Liver (tissue), 3 donors: ENCODE data around the gene NAT8L.

Source experiments
- CTCF ChIP-seq: fragments of 150-350 bp; IDR thresholded peaks from 2 replicates; pipeline ENCODE4 v1.5.1; 2017; ENCODE audit warnings: improper control_type of control experiment, low read depth, low read length; ENCODE audit not compliant: missing input control
- EGR1 ChIP-seq, 2 donors: IDR thresholded peaks; 2 replicates each; pipeline ENCODE4 v1.6.1; 2016 to 2018; ENCODE audit warnings: antibody characterized with exemption in 2 of 2, low read depth in 2 of 2
- FOXA1 ChIP-seq: IDR thresholded peaks from 2 replicates; pipeline ENCODE4 v1.6.1; 2016; ENCODE audit warnings: antibody characterized with exemption
- GABPA ChIP-seq, 2 donors: IDR thresholded peaks in 1 of 2; conservative IDR thresholded peaks in 1 of 2; 2 replicates each; pipeline ENCODE4 v1.6.1; 2016; ENCODE audit warnings: antibody characterized with exemption in 2 of 2, mild to moderate bottlenecking in 1 of 2, moderate library complexity in 1 of 2
- HNF4G ChIP-seq: IDR thresholded peaks from 2 replicates; pipeline ENCODE4 v1.6.1; 2016; ENCODE audit warnings: antibody characterized with exemption
- JUND ChIP-seq, 2 donors: IDR thresholded peaks; 2 replicates each; pipeline ENCODE4 v1.6.1; 2016; ENCODE audit warnings: antibody characterized with exemption in 2 of 2
- MAX ChIP-seq: IDR thresholded peaks from 2 replicates; pipeline ENCODE4 v1.6.1; 2016; ENCODE audit warnings: antibody characterized with exemption
- NR2F2 ChIP-seq: IDR thresholded peaks from 2 replicates; pipeline ENCODE4 v1.6.1; 2016; ENCODE audit warnings: antibody characterized with exemption
- REST ChIP-seq: IDR thresholded peaks from 2 replicates; pipeline ENCODE4 v1.6.1; 2016; ENCODE audit warnings: antibody characterized with exemption, mild to moderate bottlenecking
- TAF1 ChIP-seq: conservative IDR thresholded peaks from 2 replicates; pipeline ENCODE4 v1.6.1; 2016; ENCODE audit warnings: antibody characterized with exemption, mild to moderate bottlenecking
- YY1 ChIP-seq: IDR thresholded peaks from 2 replicates; pipeline ENCODE4 v1.6.1; 2016; ENCODE audit warnings: antibody characterized with exemption, mild to moderate bottlenecking
- ZBTB33 ChIP-seq: IDR thresholded peaks from 2 replicates; pipeline ENCODE4 v1.6.1; 2016; ENCODE audit warnings: antibody characterized with exemption
- donor health status: healthy.
- donor health status: healthy.

- no peak for TF ChIP-seq MAX
- no peak for TF ChIP-seq CTCF
- TF ChIP-seq JUND (IDR thresholded peaks at IDR 0.05): no peak
- TF ChIP-seq TAF1: no peak
- no peak for TF ChIP-seq FOXA1
- TF ChIP-seq HNF4G: no peak
- TF ChIP-seq GABPA (IDR thresholded peaks at IDR 0.05 in 1 of 2, conservative IDR thresholded peaks at IDR 0.05 in 1 of 2): no peak
- no peak for TF ChIP-seq NR2F2
- no peak for TF ChIP-seq EGR1 (IDR thresholded peaks at IDR 0.05; ENCODE audit: low read depth in 2 of 2)
- TF ChIP-seq ZBTB33: no peak
- TF ChIP-seq YY1: no peak
- TF ChIP-seq REST: no peak
These were observed 1.6 kb upstream of the NAT8L start for GRCh38 chr4:2057382-2058065.
